ENCODE measurements around the gene SLC6A2. TPM values are rescaled to one million over a fixed set of nuclear protein-coding genes. Genes with fewer than 3 reads are reported as not detected.
A peak's percentile ranks its signal among the peaks of the same experiment; 100 is the strongest.

Gene SLC6A2
- total RNA-seq, 3 donors from 2014 or later (not counting 1 experiment from before 2014, with no cell fraction given): not detected

- WGBS (ENCODE audit: insufficient coverage): 79% methylated on average over 10 of the region's 10 CpGs
- DNase-seq (no peak), ATAC-seq (no peak)
- H3K36me3 Mint-ChIP-seq: no peaks in the 10 kb centered on the region
- no peak overlapping the region for H3K4me3 Mint-ChIP-seq
- H3K4me1 Mint-ChIP-seq: peaks cover 0 to 6% of the 10 kb centered on the region in 2 donors
- no peaks in the 10 kb centered on the region for H3K36me3 ChIP-seq (ENCODE audit: control insufficient read depth, insufficient read depth, low read length)
- H3K4me1 ChIP-seq (ENCODE audit: control insufficient read depth, insufficient read depth, low read length): peaks cover 4% of the 10 kb centered on the region
- H3K4me3 ChIP-seq (ENCODE audit: low read length): no peak overlapping the region
- H3K27me3 Mint-ChIP-seq (ENCODE audit: low read depth in 2 of 2): peaks cover 0 to 9% of the 10 kb centered on the region in 2 donors
- H3K9me3 ChIP-seq (ENCODE audit: control insufficient read depth, insufficient read depth, low read length): no peaks in the 10 kb centered on the region
- no peak for TF ChIP-seq CTCF (IDR thresholded peaks at IDR 0.05)
- no peak overlapping the region for H3K27ac ChIP-seq (ENCODE audit: low read length)
- no peaks in the 10 kb centered on the region for H3K9me3 Mint-ChIP-seq
- intact Hi-C loops (cut with micrococcal nuclease): loop anchor here (5.0 kb wide), 1 partner anchor 233 kb away; no protein-coding TSS in a partner anchor
- no peak overlapping the region for H3K27ac Mint-ChIP-seq
- H3K27me3 ChIP-seq (ENCODE audit: control insufficient read depth, insufficient read depth, low read length): no peaks in the 10 kb centered on the region
Measured at GRCh38 chr16:55700067-55700466, 44.3 kb downstream of the SLC6A2 start.

- H3K4me1 ChIP-seq (ENCODE audit: control insufficient read depth, insufficient read depth, low read length): peaks cover 4% of the 10 kb centered on the region
- 92% methylated on average over 2 of the region's 3 CpGs for WGBS (ENCODE audit: insufficient coverage)
- no peak for TF ChIP-seq CTCF (IDR thresholded peaks at IDR 0.05)
- no peak overlapping the region for H3K27ac Mint-ChIP-seq
- H3K9me3 ChIP-seq (ENCODE audit: control insufficient read depth, insufficient read depth, low read length): no peaks in the 10 kb centered on the region
- no peak overlapping the region for H3K27ac ChIP-seq (ENCODE audit: low read length)
- no peaks in the 10 kb centered on the region for H3K27me3 ChIP-seq (ENCODE audit: control insufficient read depth, insufficient read depth, low read length)
- H3K27me3 Mint-ChIP-seq (ENCODE audit: low read depth in 2 of 2): peaks cover 0 to 9% of the 10 kb centered on the region in 2 donors
- H3K36me3 Mint-ChIP-seq: no peaks in the 10 kb centered on the region
- no peaks in the 10 kb centered on the region for H3K36me3 ChIP-seq (ENCODE audit: control insufficient read depth, insufficient read depth, low read length)
- DNase-seq (no peak), ATAC-seq (no peak)
- no peak overlapping the region for H3K4me3 Mint-ChIP-seq
- peaks cover 0 to 6% of the 10 kb centered on the region in 2 donors for H3K4me1 Mint-ChIP-seq
- intact Hi-C loops (cut with micrococcal nuclease): loop anchor here (5.0 kb wide), 1 partner anchor 234 kb away; no protein-coding TSS in a partner anchor
- H3K4me3 ChIP-seq (ENCODE audit: low read length): no peak overlapping the region
- H3K9me3 Mint-ChIP-seq: no peaks in the 10 kb centered on the region
Measured at GRCh38 chr16:55700961-55701360, 45.2 kb downstream of the SLC6A2 start.

GRCh38 chr16:55701442-55702319 lies 45.9 kb downstream of the SLC6A2 start:
- Histone ChIP-seq H3K27ac (ENCODE audit: low read length) (no peak overlapping the region), H3K4me3 (ENCODE audit: low read length) (no peak overlapping the region), H3K9me3 (ENCODE audit: control insufficient read depth, insufficient read depth, low read length) (no peaks in the 10 kb centered on the region), H3K36me3 (ENCODE audit: control insufficient read depth, insufficient read depth, low read length) (no peaks in the 10 kb centered on the region), H3K27me3 (ENCODE audit: control insufficient read depth, insufficient read depth, low read length) (no peaks in the 10 kb centered on the region), H3K4me1 (ENCODE audit: control insufficient read depth, insufficient read depth, low read length) (peaks cover 4% of the 10 kb centered on the region)
- intact Hi-C loops (cut with micrococcal nuclease): loop anchor here (5.0 kb wide), 1 partner anchor 234 kb away; no protein-coding TSS in a partner anchor
- ATAC-seq: peak in 1 of 3 donors; percentile 43
- H3K9me3 Mint-ChIP-seq: no peaks in the 10 kb centered on the region
- H3K27ac Mint-ChIP-seq: no peak overlapping the region
- no peaks in the 10 kb centered on the region for H3K36me3 Mint-ChIP-seq
- peaks cover 0 to 9% of the 10 kb centered on the region in 2 donors for H3K27me3 Mint-ChIP-seq (ENCODE audit: low read depth in 2 of 2)
- 55% methylated on average over 9 of the region's 9 CpGs for WGBS (ENCODE audit: insufficient coverage)
- TF ChIP-seq CTCF (IDR thresholded peaks at IDR 0.05): no peak
- peaks cover 0 to 6% of the 10 kb centered on the region in 2 donors for H3K4me1 Mint-ChIP-seq
- H3K4me3 Mint-ChIP-seq: no peak overlapping the region
- peak in 1 of 2 donors; percentile 52 for DNase-seq
